Panc1 (cell line): ENCODE measurements around the gene ZBTB47. TPM values are rescaled to one million over a fixed set of nuclear protein-coding genes. Genes with fewer than 3 reads are reported as not detected.

Experiments
- ATAC-seq: fragments of 200-7000 bp; cut with Tn5 transposase; 2 replicates; pipeline ENCODE4 v1.9.1; 2020; ENCODE audit warnings: mild to moderate bottlenecking, moderate library complexity
- BruUV-seq: library from RNA; stranded (reverse); fragments of 400-500 nt; replicated peaks from 2 replicates; lab custom pipeline; 2021; lab: Mats Ljungman, UMichigan
- CTCF ChIA-PET: fragments of 300-600 bp; sonication (Branson Sonifier 250); formaldehyde crosslinking; loops from one replicate; lab custom pipeline; 2022; ENCODE audit warnings: antibody characterized with exemption; lab: Charles Lee
- POLR2A ChIA-PET: fragments of 300-600 bp; sonication (Branson Sonifier 250); formaldehyde crosslinking; loops from one replicate; lab custom pipeline; 2022; ENCODE audit warnings: antibody characterized with exemption; lab: Charles Lee
- DNase-seq: peaks from one replicate; pipeline ENCODE4 v3.0.0-alpha.2; 2010; ENCODE audit warnings: low read depth, low spot score
- H3K27ac ChIP-seq: 2 replicates; pipeline ENCODE4 v1.5.1; 2011; ENCODE audit warnings: mild to moderate bottlenecking, low read length, inconsistent platforms
- H3K27me3 ChIP-seq: fragments of 200-500 bp; sonication (Bioruptor generic); 2 replicates; pipeline ENCODE4 v1.6.0; 2014; ENCODE audit warnings: low read length, inconsistent platforms; ENCODE audit not compliant: control insufficient read depth, insufficient read depth
- H3K36me3 ChIP-seq: fragments of 200-500 bp; sonication (Bioruptor generic); 2 replicates; pipeline ENCODE4 v1.5.1; 2014; ENCODE audit warnings: inconsistent platforms, mild to moderate bottlenecking, low read length, moderate library complexity; ENCODE audit not compliant: control insufficient read depth, insufficient read depth
- H3K4me1 ChIP-seq: 2 replicates; pipeline ENCODE4 v1.5.1; 2011; ENCODE audit warnings: inconsistent platforms, mild to moderate bottlenecking, low read length, moderate library complexity; ENCODE audit not compliant: control insufficient read depth, insufficient read depth
- H3K4me3 ChIP-seq, 2 experiments: 2 replicates each; pipeline ENCODE4 v1.5.1; 2011 to 2012; ENCODE audit warnings: low read depth in 2 of 2, low read length in 2 of 2, mild to moderate bottlenecking in 2 of 2, inconsistent platforms in 1 of 2, moderate library complexity in 1 of 2
- H3K9me3 ChIP-seq: fragments of 200-500 bp; sonication (Bioruptor generic); 2 replicates; pipeline ENCODE4 v1.5.1; 2014; ENCODE audit warnings: low read depth, mild to moderate bottlenecking, inconsistent platforms, low read length, moderate library complexity; ENCODE audit not compliant: control insufficient read depth, insufficient read depth
- POLR2AphosphoS5 ChIP-seq: IDR thresholded peaks from 2 replicates; pipeline ENCODE4 v1.6.1; 2012; ENCODE audit warnings: mild to moderate bottlenecking, low read depth, low read length, moderate library complexity
- SIN3A ChIP-seq: IDR thresholded peaks from 2 replicates; pipeline ENCODE4 v1.6.1; 2012; ENCODE audit warnings: low read depth, mild to moderate bottlenecking, low read length, moderate library complexity, borderline replicate concordance; ENCODE audit not compliant: insufficient read depth
- TCF7L2 ChIP-seq: IDR thresholded peaks from 2 replicates; pipeline ENCODE4 v1.6.1; 2011; ENCODE audit warnings: mild to moderate bottlenecking, low read depth, low read length, inconsistent platforms
- in situ Hi-C: cut with HindIII; loops from 2 replicates; pipeline ENCODE4 v1.10.0; 2016; ENCODE audit warnings: low sequenced_read_pairs, low pct_unique_long_range_greater_than_20kb
- intact Hi-C: fragments of 100-400 bp; cut with micrococcal nuclease; formaldehyde crosslinking; loops from one replicate; pipeline ENCODE4 v1.10.0; 2022; ENCODE audit not compliant: unreplicated experiment
- total RNA-seq: library from RNA; stranded (reverse); gene quantifications from one replicate; pipeline ENCODE4 v1.2.1, GENCODE V29; 2021; ENCODE audit not compliant: unreplicated experiment
- TF ChIP-seq, protein P1 (sequence below): fragments of 450-650 bp; IDR thresholded peaks from 2 replicates; pipeline ENCODE4 v1.5.1; 2017; ENCODE audit warnings: mild to moderate bottlenecking
- TF ChIP-seq, protein P2 (sequence below), 2 experiments: IDR thresholded peaks; 2 replicates each; pipeline ENCODE4 v1.6.1; 2011 to 2012; ENCODE audit warnings: low read depth in 2 of 2, control low read depth in 1 of 2, low read length in 1 of 2, mild to moderate bottlenecking in 1 of 2, moderate library complexity in 1 of 2; ENCODE audit not compliant: insufficient read depth in 1 of 2

Gene ZBTB47
- total RNA-seq, 1 experiment from 2014 or later = 3.6 TPM

DNA sequence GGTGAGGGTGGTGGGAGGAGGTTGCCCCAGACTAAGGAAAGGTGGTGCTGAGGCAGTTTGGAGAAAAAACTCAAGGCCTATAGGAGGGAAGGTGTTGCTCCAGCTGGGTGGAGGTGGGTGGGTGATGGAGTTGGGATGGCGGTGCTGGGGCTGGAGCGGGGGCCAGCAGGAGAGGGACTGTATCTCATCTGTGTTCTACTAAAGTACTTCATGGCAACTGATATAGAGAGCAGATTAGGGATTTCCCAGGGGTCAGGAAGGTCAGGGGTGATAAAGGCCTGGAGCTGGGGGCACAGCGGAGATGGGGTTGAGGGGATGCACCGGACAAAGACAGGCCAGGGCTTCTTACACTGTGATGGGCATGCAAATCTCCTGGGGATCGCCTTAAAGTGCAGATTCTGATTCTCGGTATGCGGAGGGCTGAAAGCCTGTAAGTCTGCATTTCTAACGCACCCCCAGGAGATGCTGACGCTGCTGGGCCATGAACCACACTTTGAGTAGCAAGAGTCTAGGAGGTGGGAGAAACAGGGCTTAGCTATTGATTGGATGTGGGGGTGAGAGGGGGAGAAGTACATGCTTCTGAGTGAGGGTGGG, 36.0 kb downstream of the ZBTB47 start:
- Histone ChIP-seq H3K27ac (no peak overlapping the region), H3K9me3 (no peaks in the 10 kb centered on the region), H3K4me1 (no peaks in the 10 kb centered on the region), H3K4me3 (no peak overlapping the region), H3K27me3 (no peaks in the 10 kb centered on the region), H3K36me3 (no peaks in the 10 kb centered on the region)
- POLR2A ChIA-PET = no interaction called here
- intact Hi-C loops = no loop called here
- ATAC-seq (no peak), DNase-seq (no peak)
- in situ Hi-C loops = no loop called here
- TF ChIP-seq POLR2AphosphoS5 (no peak), SIN3A (no peak), TCF7L2 (no peak)
- TF ChIP-seq, protein P1, sequence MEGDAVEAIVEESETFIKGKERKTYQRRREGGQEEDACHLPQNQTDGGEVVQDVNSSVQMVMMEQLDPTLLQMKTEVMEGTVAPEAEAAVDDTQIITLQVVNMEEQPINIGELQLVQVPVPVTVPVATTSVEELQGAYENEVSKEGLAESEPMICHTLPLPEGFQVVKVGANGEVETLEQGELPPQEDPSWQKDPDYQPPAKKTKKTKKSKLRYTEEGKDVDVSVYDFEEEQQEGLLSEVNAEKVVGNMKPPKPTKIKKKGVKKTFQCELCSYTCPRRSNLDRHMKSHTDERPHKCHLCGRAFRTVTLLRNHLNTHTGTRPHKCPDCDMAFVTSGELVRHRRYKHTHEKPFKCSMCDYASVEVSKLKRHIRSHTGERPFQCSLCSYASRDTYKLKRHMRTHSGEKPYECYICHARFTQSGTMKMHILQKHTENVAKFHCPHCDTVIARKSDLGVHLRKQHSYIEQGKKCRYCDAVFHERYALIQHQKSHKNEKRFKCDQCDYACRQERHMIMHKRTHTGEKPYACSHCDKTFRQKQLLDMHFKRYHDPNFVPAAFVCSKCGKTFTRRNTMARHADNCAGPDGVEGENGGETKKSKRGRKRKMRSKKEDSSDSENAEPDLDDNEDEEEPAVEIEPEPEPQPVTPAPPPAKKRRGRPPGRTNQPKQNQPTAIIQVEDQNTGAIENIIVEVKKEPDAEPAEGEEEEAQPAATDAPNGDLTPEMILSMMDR = no peak
- TF ChIP-seq, protein P2, sequence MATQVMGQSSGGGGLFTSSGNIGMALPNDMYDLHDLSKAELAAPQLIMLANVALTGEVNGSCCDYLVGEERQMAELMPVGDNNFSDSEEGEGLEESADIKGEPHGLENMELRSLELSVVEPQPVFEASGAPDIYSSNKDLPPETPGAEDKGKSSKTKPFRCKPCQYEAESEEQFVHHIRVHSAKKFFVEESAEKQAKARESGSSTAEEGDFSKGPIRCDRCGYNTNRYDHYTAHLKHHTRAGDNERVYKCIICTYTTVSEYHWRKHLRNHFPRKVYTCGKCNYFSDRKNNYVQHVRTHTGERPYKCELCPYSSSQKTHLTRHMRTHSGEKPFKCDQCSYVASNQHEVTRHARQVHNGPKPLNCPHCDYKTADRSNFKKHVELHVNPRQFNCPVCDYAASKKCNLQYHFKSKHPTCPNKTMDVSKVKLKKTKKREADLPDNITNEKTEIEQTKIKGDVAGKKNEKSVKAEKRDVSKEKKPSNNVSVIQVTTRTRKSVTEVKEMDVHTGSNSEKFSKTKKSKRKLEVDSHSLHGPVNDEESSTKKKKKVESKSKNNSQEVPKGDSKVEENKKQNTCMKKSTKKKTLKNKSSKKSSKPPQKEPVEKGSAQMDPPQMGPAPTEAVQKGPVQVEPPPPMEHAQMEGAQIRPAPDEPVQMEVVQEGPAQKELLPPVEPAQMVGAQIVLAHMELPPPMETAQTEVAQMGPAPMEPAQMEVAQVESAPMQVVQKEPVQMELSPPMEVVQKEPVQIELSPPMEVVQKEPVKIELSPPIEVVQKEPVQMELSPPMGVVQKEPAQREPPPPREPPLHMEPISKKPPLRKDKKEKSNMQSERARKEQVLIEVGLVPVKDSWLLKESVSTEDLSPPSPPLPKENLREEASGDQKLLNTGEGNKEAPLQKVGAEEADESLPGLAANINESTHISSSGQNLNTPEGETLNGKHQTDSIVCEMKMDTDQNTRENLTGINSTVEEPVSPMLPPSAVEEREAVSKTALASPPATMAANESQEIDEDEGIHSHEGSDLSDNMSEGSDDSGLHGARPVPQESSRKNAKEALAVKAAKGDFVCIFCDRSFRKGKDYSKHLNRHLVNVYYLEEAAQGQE (IDR thresholded peaks at IDR 0.05; ENCODE audit: insufficient read depth in 1 of 2, low read depth in 2 of 2, low read length in 1 of 2) = no peak
- CTCF ChIA-PET = no interaction called here
- no TSS peak for BruUV-seq

DNA sequence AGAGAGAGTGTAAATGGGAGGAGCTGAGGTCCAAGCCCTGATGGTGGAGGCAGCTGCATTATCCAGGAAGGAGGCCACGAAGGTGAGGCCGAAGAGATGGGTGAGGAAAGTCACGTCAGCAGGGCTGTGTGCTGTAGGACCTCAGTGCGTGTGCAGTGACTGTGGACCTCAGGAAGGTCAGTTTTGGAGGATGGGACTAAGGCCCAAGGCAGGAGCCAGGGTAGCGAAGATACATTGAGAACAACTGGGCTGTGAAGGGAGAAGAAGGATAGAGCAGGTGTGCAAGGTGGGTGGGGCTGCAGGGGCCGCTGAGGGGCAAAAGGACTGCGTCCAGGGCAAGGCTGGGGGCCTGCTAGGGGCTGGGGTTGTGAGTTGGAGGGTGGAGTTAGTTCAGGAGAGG, 36.7 kb downstream of the ZBTB47 start:
- in situ Hi-C loops = no loop called here

More for the DNA sequence above, 36.7 kb downstream of the ZBTB47 start:
- POLR2A ChIA-PET = no interaction called here
- Histone ChIP-seq H3K4me1 (no peaks in the 10 kb centered on the region), H3K9me3 (no peaks in the 10 kb centered on the region), H3K36me3 (no peaks in the 10 kb centered on the region), H3K27me3 (no peaks in the 10 kb centered on the region), H3K27ac (no peak overlapping the region), H3K4me3 (no peak overlapping the region)
- intact Hi-C loops = no loop called here
- no TSS peak for BruUV-seq
- CTCF ChIA-PET = no interaction called here
- TF ChIP-seq, protein P2 (IDR thresholded peaks at IDR 0.05; ENCODE audit: insufficient read depth in 1 of 2, low read depth in 2 of 2, low read length in 1 of 2) = no peak
- no peak for TF ChIP-seq SIN3A
- DNase-seq (no peak), ATAC-seq (no peak)
